GM10847 (cell line): ENCODE results near the gene GDAP2.

Source experiments
- POLR2A ChIP-seq: IDR thresholded peaks from 2 replicates; pipeline ENCODE4 v1.6.1; 2011; ENCODE audit not compliant: insufficient read length; ENCODE audit errors: extremely low read depth

The GDAP2 gene, protein sequence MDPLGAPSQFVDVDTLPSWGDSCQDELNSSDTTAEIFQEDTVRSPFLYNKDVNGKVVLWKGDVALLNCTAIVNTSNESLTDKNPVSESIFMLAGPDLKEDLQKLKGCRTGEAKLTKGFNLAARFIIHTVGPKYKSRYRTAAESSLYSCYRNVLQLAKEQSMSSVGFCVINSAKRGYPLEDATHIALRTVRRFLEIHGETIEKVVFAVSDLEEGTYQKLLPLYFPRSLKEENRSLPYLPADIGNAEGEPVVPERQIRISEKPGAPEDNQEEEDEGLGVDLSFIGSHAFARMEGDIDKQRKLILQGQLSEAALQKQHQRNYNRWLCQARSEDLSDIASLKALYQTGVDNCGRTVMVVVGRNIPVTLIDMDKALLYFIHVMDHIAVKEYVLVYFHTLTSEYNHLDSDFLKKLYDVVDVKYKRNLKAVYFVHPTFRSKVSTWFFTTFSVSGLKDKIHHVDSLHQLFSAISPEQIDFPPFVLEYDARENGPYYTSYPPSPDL

DNA sequence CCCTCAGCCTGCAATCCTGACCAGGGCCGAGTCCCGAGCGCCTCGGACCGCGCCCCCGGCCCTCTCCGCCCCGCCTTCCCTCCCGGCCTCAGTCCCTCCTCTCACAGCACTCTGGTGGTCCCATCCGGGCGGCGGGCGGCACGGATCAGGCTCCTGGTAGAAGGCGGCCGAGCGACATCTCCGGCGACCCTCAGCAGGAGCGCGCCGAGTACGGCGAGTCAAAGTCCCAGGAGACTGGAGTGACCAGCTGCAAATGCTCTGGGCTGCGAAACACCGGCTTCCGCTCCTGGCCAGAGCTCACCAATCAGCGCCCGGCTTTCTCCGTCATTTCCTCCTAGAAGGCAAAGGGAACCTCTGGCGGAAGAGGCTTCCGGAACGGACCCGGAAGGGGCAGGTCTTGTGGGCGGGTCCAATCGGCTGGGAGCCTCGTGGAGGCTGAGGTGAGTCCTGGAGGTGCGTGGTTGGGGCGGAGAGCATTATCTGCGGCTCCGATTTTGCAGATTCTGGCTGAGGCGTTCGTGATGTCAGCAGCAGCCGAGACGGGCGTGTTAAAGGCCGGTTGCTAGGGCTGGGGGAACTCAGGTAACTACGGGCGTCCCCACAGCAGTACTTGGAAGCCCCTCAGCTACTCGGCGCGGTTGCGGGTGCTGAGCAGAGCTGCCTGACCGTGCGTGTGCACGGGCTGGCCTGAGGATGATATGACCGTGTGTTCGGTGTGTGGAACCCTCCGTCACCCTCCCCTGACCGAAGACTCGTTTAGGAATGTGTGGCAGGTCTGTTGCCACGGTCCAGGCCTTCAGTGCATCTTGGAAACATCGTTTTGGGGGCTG is at the start of gene GDAP2, which contains the start of gene WDR3:
GDAP2 (minus strand) TSS at position 279 of the 830 bp plus-strand sequence. CDS start 9,264 bp downstream, outside the sequence.
WDR3 (plus strand) TSS at position 397 of the 830 bp plus-strand sequence. CDS start 3,581 bp downstream, outside the sequence.
- TF ChIP-seq POLR2A: peak; percentile 52

DNA sequence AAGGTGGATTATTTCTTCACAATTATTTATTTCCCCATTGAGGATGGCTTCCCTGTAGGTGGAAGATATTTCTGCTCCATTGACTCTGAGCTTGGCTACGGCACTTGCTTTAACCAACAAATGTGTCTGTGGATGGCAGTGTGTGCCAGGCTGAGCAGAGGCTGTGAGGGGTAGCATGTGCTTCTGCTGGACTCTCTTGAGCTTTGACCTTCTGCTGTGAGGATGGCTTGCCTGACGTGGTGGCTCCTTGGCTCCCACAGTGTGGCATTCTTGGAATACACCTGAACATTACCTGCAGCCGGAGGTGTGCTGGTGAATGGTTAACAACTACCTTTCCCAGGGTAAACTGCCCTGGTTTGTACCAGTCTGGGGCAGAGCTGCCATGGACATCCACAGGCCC is 47.0 kb upstream of the GDAP2 start:
- no peak for TF ChIP-seq POLR2A

DNA sequence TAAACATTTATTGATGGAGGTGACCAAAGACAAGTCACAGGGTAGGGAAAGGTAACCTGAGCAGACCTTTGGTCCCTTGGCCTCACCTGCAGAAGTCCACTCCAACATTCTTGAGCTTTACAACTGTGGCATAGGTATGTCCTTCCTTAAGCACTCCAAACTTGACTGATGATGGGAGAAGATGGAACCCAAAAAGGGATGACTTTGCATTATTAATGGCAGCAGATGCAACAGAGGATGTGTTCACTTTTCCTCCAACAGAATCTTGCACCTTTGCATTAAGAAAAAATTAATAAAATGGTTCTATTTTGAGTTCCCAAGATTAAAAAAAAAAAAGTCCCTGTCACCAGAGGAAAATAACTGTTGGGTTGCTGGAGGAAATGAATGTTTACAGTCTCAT is 42.4 kb upstream of the GDAP2 start:
- no peak for TF ChIP-seq POLR2A

DNA sequence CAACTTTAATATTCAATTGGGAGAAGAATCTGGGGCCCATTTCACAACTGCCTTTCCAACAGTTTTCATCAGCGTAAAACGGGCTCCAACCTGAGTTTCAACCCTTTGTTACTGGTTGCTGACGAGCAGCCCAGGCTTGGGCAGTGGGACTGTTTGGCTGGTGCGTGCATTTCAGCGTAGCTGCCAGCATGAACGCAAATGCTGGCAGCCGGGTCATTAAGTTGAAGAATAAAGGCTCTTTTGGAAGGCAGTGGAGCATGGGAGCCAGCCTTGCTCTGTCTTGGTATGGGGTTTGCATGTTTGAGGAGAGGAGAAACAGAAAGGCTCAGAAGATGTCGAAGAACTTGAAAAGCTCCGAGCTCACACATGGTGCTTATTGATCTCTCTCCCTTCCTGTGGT is 40.8 kb upstream of the GDAP2 start:
- TF ChIP-seq POLR2A: no peak

DNA sequence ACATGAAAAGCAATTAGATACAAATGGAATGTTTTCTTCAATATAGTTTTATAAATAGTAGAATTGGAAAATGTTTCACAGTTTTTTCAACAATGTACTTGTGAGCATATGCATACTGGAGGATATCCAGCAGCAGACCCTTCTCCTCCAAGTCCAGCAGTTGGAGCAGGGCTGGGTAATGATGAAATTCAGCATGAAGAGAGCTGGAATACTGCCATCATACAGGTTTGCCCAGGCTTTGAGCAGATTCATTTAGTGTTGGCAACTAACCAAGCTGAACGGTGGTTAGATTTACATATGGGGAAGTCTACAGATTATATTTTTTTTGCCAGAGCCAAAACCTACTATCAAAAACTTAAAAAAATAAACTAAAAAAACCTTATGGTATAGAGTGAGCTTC is 38.5 kb upstream of the GDAP2 start:
- TF ChIP-seq POLR2A: no peak

DNA sequence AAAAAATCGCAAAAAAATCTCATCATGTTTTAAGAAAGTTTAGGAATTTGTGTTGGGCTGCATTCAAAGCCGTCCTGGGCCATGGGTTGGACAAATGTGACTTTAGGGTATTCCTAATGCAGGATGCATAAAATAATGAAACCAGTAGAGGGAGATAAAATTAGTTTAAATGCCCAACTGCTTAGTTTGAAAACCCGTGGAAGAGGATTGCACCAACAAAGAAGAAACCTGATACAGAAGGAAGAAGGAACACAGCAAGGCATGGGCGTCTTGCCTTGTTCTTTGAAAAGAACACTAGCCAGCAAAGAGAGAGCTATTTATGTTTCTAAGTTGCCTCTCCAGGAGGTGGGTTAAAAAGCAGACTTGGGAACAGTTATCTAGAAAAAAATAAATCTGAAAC is 38.1 kb upstream of the GDAP2 start:
- no peak for TF ChIP-seq POLR2A

DNA sequence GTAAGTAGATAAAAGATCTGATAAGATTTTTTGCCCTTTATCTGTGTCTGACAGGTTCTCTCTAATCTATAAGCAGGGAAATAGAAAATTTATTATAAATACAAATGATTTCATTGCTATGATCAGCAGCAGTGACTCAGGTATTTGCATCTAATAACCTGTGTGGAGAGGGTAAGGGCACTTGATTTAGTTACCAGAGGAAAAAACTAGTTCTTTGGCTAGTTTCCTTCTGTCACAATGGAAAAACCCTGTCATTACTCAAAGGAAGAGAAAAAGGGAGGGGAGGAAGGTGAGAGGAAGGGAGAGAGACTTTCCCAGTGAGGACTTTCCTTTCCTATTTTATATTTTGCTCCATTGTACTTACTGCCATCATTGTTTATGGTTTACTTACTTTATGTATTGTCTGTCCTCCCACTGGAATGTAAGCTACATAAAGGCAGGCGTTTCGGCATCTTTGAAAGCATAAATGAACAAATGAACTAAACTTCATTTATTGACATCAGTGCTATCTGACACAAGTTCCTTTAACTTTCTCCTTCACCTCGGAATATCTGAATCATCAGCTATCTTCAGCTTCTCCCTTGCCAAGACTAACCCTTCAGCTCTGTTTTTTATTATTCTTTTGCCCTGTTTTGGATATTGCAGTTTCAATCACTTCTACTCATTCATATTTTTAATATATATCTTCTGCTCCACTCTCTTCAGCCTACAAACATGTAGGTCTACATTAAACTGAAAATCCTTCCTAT is 35.0 kb upstream of the GDAP2 start:
- no peak for TF ChIP-seq POLR2A

DNA sequence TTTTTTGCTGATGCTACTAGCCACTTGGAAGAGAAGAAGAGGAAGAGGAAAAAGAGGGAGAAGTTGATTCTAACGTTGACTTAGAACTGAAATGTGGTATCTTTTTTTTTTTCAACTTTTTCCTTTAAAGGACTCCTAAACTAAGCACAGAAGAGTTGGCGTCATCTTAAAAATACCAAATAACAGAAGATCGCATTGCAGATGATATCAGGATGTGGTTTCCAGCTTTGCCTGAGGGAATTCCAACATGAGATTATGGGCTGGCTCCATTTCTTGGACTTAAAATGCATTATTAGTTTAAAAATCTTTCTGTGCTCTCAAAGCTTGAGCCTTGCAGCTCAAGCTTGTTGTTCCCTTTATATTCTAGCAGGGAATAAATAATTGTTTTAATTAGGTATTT is 29.9 kb upstream of the GDAP2 start:
- TF ChIP-seq POLR2A: no peak

DNA sequence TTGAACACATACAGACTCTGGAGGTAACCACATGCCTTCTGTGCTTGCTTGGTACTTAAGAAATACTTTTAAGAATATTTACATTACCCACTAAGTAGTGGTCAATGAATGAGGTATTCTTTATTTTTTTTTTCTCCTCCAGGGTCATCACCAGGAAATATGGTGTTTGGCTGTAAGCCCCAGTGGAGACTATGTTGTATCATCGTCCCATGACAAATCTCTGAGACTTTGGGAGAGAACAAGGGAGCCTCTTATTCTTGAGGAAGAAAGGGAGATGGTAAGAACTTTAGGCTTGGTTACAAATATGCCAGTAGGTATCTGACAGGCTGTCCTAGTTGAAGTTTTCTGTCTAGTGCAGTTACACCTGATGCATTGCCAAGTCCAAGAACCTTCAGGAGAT is 23.0 kb upstream of the GDAP2 start:
- no peak for TF ChIP-seq POLR2A

DNA sequence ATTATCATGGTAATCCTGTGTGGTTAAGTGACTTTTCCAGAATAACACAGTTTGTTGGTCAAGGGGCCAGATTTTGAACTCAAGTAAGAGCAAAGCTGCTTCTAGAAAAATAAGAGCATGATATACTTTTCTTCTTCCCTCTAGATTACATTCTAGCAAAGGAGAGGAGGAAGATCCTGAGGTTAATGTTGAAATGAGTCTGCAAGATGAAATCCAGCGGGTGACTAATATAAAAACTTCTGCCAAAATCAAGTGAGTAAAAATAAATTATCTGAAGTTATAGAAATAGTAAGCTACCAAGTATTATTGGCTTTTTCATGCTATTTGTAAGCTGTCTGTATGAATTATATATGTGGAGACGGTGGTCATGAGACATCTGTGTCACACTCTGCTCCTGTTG is 12.9 kb upstream of the GDAP2 start:
- no peak for TF ChIP-seq POLR2A

DNA sequence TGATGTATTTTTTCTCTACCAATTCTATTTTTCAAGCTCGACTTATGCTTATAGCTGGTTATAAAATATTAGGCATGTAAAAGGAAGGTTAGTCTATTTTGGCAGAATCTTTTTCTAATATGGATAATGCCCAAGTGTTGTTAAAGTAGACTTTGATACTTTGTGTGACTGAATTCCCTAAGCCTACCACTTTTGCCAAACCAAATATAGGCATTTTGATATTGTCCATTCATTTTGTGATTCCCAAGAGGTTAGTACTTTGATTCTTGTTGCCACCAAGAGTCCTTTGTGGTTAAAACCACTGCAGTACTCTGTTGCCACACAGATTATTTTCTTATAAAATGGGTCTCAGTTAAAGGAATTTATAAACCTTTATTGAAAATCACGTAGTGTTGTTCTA is 4.3 kb upstream of the GDAP2 start:
- TF ChIP-seq POLR2A: no peak

DNA sequence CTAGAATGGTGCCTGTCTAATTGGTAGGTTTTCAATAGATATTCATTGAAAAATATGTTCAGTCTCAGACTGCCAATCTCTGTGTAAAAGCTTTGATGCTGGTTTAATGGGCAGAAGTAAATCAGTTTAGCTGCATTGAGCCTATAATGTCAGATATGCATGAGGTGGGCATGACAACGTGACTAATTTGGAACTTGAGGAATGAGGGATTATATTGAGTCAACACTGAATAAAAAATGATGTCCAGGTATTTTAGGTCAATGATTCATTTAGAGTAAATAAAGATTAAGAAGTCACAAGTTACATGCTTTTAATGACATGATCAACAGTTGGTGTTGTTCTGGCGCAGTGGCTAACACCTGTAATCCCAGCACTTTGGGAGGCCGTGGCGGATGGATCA is 3.2 kb upstream of the GDAP2 start:
- no peak for TF ChIP-seq POLR2A

DNA sequence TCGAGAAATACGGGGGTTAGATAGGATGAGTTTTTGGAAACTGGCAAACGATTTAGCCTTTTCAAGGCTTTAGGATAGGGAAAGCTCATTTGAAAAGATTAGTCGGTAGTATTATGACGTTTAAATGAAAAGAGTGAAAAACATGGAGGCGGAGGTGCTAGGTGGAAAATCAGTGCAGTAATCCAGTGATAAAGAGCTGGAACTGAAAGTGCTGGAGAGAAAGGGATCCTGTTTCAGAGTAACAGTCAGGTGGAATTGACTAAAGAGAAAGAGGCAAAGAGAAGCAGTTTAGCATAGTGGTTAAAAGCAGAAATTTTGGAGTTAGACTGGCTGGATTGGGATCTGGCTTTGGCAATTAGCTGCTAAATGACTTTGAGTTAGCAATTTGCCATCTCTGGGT is 1.1 kb upstream of the GDAP2 start:
- no peak for TF ChIP-seq POLR2A

DNA sequence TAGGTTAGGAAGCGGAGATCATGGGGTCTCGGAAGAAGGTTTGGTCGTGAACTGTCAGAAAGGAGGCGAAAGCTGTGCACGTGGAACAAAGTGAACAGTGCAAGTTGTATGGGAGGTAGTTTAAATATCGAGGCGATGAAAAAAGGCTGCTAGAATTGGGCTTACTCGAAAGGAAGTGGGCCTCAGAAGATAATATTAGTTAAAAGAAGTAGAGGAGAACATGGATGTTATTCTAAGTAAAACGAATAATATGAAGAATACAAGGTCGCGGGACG is 689 bp upstream of the GDAP2 start:
- no peak for TF ChIP-seq POLR2A

DNA sequence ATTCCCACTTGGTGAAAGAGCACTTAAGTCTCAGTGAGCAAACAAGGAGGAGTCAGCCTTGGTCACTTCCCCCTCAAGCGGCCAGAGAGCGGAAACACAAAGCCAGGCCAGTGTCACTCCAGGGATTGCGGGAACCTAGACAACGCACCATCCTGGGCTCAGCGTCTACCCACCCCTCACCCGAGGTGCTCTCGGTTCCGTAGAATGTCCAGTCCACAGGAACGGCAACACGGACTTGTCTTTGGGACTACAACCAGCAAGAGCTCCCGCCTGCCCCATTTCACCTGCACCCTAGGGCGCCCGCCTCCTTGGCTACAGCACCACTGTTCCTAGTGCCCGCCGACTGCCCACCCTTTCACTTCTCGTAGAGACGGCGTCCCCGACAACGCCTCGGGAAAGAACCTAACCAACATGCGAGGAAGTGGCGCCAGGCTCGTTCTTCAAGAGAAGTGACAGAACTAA is 509 bp downstream of the GDAP2 start:
- no peak for TF ChIP-seq POLR2A
